Dermis microvascular lymphatic vessel endothelial cell (primary cell): Measurements from ENCODE around the gene ATAD3A. TPM values are rescaled to one million over a fixed set of nuclear protein-coding genes. Genes with fewer than 3 reads are reported as not detected.
"Not testable (repeated sequence)": the region's sequence is repeated elsewhere in the genome, so short reads cannot be mapped to it uniquely, and the experiment has no call there.

Experiments
- DNase-seq, 2 donors: peaks; one replicate each; pipeline versions ENCODE4 v3.0.0 to v3.0.0-alpha.2; 2010; ENCODE audit warnings: low read depth in 2 of 2
- total RNA-seq: library from RNA; depleted of rRNA; stranded (reverse); fragments of >200 nt; gene quantifications from 2 replicates; pipeline ENCODE4 v1.2.1, GENCODE V29; 2014

The ATAD3A gene
- total RNA-seq, 1 donor from 2014 or later: 25.0 TPM

DNA sequence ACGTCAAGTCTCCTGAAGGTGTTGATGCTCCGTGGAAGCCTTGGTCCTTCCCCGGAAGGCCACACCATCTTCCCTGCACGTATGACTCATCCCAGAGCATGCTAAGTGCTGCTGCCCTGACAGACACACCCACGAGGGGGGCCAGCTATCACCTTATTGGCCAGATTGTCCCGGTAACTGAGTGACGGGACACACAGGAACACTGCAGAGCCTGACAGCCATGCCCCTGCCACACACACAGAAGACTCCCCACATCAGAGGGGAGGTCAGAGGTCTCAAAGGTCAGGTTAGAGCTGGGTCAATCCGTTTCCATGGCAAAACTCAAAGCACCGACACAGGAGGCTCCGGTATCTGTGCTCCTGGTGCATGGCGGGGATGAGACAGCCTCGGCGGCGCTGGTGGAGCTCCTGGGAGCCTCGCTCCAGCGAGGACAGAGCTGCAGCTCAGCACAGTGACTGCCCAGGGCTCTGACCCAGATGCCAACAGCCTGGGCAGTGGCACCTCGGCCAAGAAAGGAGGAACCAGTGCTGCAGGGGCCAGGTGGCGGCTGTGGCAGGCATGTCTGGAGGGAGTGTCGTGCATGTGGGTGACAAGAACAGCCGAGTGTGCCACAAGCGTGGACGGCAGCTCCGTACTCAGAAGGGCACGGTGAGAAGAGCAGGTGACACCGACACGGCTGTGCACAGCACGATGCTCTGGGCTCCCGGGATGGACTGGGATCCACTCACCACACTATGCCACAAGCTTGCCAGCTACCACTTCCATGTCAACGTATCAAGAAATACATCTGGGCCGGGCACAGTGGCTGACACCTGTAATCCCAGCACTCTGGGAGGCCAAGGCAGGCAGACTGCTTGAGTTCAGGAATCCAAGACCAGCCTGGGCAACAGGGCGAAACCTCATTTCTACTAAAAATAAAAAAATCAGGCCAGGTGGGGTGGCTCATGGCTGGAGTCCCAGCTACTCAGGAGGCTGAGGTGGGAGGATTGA lies 43.3 kb downstream of the ATAD3A start:
- peak in 1 of 2 donors; percentile 71 for DNase-seq

DNA sequence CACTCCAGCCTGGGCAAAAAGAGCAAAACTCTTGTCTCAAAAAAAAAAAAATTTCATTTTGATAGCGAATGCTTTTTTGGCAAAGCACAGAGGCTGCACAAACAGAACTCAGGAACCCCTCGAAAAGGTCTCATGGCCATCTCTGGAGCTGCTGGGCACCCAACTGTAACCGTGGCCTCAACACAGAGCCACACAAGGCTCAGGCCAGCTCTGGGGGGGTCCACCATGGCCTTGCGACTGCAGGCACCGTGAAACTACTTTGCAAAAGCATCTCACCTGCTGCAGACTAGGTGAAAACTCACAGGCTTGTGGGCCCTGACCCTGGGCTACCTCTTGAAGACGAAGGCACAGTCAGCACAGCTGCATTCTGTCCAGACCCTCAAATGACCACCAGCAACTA lies 44.5 kb downstream of the ATAD3A start:
- no peak for DNase-seq

DNA sequence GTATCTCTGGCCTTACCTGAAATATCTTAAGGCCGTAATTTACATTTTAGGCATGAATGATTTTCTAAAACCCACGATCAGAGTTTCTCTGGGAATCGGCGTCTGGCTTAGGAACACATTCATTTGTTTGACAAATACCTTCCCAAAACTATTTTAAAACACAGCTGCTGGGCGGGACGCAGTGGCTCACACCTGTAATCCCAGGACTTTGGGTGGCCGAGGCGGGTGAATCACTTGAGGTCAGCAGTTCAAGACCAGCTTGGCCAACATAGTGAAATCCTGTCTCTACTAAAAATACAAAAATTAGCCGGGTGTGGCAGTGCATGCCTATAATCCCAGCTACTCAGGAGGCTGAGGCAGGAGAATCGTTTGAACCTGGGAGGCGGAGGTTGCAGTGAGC lies 45.0 kb downstream of the ATAD3A start:
- DNase-seq: not testable (repeated sequence)

DNA sequence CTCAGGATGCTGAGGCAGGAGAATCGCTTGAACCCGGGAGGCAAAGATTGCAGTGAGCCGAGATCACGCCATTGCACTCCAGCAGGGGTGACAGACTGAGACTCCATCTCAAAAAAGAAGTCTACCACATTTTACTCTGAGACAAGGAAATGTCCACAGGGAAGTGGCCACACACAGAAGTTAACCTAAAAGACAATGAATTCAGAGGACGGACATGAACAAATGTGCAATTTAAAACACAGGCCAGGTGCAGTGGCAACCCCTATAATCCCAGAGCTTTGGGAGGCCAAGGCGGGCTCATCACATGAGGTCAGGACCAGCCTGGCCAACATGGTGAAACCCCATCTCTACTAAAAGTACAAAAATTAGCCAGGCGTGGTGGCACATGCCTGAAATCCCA lies 45.7 kb downstream of the ATAD3A start:
- DNase-seq: not testable (repeated sequence)

DNA sequence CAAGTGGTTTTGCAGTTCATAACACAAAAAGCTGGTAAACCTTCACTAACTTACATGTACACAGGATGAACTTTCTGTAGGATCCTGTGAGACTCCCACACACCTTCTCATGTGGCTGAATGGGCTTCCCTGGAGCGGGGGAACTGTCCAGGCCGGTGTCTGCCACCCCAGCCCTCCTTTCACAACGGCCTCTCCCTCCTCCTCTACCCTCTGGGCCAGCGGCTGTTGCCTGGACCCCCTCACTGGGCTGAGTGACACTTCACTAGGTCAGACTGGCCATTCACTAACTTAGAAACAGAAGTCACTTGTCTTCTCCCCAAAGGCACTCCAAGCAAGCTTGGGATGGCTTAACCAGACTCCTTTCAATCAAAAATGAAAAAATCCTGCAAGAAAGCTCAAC lies 46.6 kb downstream of the ATAD3A start:
- DNase-seq: no peak

DNA sequence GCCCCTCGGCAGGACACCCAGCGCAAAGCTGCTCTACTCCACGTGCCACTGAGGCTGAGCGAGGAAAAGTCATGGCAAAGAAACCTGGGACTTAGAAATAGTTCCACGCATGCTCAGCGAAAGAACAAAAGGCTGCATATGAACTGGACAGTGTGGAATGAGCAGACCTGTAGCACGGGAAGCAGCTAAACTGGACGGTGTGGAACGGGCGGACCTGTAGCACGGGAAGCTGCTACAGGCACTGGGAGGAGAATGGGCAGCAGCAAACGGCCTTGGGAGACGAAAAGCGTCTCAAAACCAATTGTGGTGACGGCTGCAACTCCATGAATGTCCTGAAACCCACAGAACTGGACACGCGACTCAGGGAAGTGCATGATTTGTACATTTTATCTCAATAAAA lies 47.1 kb downstream of the ATAD3A start:
- DNase-seq: no peak

DNA sequence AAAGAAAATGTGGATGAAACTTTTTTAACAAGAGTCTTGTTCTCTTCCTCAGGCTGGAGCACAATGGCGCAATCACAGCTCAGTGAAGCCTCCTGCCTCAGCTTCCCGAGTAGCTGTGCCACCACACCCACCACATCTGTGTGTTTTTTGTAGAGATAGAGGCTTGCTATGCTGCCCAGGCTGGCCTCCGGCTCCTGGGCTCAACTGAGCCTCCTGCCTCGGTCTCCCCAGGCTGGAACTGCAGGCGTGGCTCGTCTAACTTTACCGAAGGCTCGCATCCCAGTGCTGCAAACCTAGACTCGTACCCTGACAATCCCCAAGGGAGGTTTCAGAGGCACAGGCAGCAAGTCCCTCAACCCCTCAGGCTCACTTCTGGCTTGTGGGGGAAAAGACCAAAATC lies 48.2 kb downstream of the ATAD3A start:
- DNase-seq: no peak

DNA sequence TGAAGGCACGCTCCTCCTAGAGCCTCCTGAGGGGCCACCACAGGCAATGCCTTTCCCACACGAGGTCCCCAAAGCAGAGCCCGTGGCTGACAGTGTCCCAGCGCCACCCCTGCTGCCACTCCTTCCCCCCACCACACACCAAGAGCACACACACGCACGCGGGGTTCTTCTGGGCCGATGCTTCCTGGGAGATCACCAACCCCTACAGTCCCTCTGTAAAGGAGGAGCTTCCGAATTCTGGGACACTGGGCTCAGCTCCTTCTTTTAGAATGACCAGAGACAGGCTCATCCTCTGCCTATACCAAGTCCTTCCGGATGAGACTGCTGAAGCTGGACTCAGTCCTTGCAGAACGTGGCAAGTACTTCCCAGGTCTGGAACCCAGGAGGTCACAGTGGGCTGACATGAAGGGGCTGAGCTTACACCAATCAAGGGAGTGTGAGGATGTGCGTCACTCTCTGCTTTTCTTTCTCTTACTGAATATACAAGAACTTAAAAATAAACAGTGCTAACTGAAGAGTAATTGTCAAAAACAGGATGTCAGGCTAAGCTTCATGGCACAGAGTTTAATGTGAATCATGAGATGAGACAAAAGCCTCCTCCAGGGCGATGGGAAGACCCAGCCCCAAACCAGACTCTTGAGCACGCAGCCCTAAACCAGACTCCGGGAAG lies 50.0 kb downstream of the ATAD3A start:
- DNase-seq: no peak

DNA sequence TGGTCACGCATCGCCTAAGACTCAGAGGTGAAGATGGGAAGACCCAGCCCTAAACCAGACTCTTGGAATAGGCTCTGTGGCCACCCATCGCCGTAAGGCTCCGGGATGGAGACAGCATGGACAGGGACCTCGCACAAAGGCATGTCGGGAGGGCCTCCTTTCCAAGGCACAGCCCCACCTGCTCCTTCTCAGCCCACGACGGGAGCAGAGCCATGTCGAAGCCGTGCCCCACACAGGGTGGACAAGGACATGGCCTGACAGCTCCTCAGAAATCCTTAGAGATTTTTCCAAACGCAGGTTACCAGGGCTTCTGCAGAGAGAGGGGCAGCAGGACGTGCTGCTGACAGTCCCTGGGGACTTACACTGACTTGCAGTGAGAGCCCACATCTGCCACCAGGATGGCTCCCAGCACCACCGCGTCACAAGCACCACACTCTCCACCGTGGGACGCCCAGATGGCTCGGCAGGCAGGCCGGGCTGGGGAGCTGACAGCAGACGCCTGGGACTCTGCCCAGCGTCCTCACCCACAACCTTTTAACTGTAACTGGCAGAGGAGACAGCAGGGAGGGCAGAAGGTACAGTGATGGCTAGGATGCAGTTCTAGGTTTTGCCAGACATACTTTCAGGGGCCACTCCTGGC lies 50.7 kb downstream of the ATAD3A start:
- no peak for DNase-seq

DNA sequence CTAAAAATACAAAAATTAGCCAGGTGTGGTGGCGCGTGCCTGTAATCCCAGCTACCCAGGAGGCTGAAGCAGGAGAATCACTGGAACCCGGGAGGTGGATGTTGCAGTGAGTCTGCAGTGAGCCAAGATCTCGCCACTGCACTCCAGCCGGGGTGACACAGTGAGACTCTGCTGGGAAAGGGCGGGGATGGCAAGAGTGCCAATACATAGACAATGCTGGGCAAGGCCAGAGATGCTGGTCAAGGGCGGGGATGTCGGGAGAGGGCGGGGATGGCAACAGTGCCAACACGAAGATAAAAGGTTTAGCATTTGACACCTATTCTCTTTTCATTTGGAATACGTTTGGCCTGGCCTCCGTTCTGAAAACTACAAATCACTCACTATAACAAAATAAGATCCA lies 51.7 kb downstream of the ATAD3A start:
- no peak for DNase-seq

DNA sequence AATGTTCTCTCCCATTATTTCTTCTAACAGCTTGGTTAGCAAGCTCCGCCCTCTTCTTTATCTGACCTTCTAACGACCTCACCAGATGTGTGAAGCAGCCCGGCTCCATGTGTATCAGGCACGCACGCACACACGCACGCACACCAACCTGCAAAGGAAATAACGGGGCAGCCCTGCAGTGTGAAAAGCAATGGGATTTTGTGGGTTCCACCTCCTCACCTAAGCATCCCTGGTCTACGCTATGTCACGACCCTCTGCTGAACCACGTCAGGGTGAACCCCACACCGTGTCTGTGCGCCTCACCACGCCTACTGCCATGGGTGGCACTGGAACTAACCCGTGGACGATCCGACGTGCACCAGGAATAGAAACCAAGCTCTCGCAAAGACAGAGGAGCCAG lies 52.3 kb downstream of the ATAD3A start:
- no peak for DNase-seq

DNA sequence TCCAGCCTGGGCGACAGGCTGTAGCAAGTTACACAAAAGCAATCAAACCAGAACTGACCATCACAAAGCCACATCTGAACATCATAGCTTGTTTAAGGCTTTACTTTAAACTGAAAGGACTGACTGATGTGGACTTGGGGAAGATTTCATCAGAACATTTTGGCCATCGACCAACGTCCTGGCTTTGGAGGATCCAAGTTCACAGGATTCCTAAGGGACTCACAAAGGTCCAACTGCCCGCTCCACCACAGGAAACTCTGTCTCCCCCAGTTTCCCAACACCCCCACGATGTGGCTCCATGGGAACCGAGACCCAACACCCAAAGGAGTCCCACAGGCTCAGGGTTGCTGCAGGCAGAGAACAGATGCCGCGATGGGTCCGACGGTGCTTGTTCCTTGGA lies 53.4 kb downstream of the ATAD3A start:
- no peak for DNase-seq

DNA sequence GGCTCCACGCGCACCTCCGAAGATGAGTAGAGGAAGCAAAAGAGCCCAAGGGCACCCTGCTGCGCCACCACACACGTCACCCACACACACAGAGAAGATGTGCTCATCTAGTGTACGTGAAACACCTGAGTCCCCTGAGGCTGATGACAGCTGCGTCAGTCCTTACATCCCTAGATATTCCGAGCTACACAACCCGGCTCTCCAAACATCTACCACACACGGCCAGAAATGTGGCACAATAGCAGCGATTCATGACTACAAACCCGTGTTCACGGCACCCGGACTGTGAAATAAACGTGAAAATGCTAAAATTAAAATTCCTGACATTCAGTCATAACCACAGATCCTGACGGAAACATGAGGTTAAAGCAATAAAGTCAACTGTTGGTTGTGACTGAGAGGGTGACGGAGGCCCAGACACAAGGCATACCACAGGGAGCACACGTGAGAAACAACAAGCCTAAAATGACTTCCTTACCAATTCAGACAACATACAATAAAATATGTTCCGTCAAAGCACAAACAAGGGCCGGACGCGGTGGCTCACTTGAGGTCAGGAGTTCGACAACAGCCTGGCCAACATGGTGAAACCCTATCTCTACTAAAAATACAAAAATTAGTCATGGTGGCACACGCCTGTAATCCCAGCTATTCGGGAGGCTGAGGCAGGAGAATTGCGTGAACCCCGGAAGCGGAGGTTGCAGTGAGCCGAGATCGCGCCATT lies 55.4 kb downstream of the ATAD3A start:
- DNase-seq: peak; percentile 63 to 95

DNA sequence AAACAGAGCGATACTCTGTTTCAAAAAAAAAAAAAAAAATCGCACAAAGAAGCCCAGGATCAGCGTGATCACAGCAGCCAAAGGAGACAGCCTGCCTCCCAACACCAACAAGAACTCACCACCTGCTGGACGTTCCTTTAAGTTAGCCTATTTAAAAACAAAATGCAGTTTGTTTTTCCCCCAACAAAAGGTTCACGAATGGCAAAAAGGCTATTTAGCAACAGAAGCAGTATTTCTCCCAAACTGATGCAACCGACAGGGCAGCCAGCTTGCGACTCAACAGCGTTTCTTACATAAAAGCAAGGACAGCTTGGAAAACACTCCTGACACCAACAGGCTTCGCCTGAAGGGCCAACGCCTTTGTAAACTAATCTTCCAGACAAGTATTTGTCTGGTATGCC lies 55.9 kb downstream of the ATAD3A start:
- DNase-seq: no peak

DNA sequence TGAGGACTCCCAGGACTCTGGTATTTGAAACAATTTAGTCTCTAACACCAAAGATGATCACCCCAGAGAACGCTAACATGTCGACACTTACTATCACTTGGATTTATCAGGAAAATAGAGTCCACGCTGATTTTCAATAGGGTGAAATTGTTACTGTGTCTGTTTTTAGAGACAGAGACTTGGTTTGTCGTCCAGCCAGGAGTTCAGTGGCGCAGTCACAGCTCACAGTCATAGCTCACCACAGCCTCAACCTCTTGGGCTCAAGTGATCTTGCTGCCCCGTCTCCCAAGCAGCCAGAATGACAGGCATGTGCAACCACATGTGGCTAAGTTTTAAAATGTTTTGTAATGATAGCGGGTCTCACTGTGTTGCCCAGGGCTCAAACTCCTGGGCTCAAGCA lies 57.4 kb downstream of the ATAD3A start:
- no peak for DNase-seq

DNA sequence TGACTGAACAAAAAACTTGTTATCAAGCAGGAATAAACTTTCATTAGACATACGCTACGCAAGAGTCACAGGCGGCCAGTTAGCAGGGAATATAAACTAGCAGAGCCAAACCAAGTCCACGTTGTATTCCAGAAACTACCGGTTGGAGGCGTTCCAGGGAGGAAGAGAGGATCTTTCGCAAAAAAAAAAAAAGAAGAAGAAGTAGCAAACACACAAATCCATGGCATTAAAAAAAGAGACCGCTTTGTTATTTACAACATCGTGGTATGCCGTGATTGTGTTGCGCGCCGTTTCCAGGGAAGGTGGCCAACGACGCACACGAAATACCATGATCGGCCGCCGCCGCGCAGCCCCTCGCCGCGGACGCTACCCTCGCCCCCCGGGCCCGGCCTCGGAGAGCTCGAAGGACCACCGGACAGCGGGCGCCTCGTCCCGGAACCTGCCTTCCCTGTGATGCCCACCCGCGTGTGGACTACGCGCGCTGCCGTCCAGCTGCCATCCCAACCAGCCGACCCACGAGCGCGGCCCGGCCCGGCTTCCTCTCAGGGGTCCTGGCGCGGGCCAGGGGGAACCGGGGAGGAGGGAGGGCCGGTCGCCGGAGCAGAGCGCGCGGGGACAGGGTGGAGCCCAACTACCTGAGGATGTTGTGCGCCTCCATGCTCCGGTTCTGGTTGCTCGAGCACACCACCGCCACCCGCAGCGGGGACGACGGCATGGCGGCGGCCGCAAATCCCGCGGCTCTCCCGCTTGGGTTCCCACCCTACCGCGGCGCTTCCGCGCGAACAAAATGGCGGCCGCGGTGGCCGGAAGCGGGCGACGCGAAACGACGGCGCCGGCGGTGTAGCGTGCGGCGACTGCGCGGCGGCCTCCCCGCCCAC lies 62.1 kb downstream of the ATAD3A start:
- peak; percentile 44 to 72 for DNase-seq

DNA sequence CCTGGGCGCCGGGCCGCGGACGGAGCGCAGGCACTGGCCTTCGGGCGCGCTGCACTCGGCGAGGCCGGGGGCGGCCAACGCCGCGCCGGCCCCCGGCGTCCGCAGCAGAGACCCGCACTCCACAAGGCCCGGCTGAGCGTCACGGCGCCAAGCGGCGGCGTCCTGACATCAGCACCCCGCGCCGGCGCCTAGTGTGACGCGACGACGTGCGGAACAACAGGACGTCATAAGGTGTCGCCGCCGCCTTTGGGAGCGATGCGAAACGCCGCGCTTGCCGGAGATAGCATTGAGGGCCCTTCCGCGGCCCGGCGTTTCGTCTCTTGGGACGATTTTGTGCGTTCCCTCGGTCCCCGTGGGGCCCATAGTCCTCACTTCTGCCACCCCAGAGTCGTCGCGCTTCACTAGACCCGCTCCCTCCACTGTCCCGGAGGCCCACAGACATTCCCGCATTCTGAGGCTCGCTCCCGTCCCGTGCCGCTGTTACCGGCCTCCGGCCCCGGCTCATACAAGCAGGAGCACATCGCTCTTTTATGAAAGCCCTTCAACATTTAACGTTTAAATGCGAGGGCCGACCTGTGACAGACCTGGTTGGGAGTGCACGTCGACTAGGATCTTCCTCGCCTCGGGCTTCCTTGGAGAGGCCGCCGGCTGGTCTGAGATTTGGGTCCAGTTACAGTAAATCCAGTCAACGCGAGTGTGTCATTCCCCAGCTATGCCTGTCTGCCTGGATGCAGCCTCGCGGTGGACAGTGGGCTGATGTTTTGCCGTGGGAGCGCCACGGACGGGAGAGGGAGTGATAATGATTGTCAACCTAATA lies 63.0 kb downstream of the ATAD3A start, which contains the start of gene SSU72:
Gene SSU72, minus strand, starts transcription at position 143 of the 817 bp plus-strand sequence. CDS start 306 bp downstream, outside the sequence.
- peak; percentile 86 to 95 for DNase-seq

DNA sequence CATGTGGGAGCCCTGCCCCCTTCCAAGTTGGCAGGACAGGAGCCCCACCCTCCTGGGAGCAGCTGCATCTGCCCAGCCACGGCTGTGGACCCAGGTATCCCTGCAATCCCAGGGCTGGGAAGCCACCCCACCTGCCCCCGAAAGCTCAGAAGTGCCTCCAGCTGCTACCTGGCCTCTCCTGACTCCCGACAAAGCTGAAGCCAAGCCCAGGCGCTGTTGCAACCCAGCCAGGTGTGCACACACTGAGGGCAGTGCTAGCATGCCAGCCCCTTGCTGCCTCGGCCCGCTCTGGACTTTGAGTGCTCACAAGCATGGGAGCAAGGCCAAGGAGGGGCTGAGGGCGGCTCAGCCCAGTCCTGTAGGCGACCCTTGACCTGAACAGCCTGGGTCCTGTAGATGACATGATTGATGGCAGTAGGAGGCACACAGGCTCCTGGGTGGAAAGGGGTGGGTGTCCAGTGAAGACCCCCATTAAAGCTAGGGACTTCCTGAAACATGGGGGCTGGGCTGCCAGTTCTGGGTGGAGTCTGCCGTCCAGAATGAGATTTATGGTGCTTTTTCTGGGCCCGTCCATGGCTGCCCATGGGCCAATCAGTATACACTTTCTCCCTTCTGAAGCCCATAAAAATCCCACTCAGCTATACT lies 65.5 kb downstream of the ATAD3A start:
- no peak for DNase-seq

DNA sequence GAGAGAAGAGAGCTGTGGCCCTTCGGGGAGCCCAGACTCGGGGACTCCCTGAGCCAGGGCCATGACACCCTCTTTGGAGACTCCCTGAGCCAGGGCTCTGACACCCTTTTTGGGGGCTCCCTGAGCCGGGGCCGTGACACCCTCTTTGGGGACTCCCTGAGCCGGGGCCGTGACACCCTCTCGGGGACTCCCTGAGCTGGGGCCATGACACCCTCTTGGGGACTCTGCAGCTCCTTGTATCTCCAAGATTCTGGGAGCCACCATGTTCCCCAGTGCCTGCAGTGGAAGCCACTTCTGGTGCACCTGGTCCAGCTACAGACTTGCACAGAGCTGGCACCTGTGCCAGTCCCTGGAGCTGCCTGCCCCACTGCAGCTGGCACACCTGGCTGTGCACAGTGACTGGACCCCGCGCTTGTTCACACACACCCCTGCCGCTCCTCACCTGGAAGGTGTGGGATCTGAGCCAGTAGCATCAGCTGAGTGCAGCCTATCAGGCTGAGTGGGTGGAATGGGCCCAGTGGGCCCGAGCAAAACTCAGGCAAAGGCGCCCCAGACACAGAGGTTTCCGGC lies 66.5 kb downstream of the ATAD3A start:
- no peak for DNase-seq
